GM23338 (cell line): Measurements from ENCODE around the gene VIL1. TPM values are rescaled to one million over a fixed set of nuclear protein-coding genes. Genes with fewer than 3 reads are reported as not detected.

Experiments
- ATAC-seq: fragments of 200-7000 bp; cut with Tn5 transposase; 3 replicates; pipeline ENCODE4 v1.9.1; 2020
- DNase-seq: peaks from one replicate; pipeline ENCODE4 v3.0.0-alpha.2; 2015; ENCODE audit warnings: low spot score
- H2AFZ ChIP-seq: fragments of 200-600 bp; sonication (generic); 2 replicates; pipeline ENCODE4 v1.8.0; 2016; ENCODE audit warnings: antibody characterized with exemption, mild to moderate bottlenecking, moderate library complexity
- H3F3A ChIP-seq: fragments of 200-600 bp; sonication (generic); replicated peaks from 2 replicates; pipeline ENCODE4 v1.8.0; 2017; ENCODE audit warnings: antibody characterized with exemption, mixed run types, low read depth
- H3K27ac ChIP-seq: fragments of 200-600 bp; sonication (generic); 2 replicates; pipeline ENCODE4 v1.6.1; 2016; ENCODE audit warnings: low read depth
- H3K27me3 ChIP-seq: fragments of 200-600 bp; sonication (generic); 2 replicates; pipeline ENCODE4 v1.8.0; 2016; ENCODE audit warnings: mild to moderate bottlenecking, mixed run types, moderate library complexity; ENCODE audit not compliant: insufficient read depth
- H3K36me3 ChIP-seq: fragments of 200-600 bp; sonication (generic); 2 replicates; pipeline ENCODE4 v1.8.0; 2016; ENCODE audit warnings: mild to moderate bottlenecking; ENCODE audit not compliant: insufficient read depth
- H3K4me1 ChIP-seq: fragments of 200-600 bp; sonication (generic); 2 replicates; pipeline ENCODE4 v1.8.0; 2016; ENCODE audit warnings: mild to moderate bottlenecking, moderate library complexity; ENCODE audit not compliant: insufficient read depth
- H3K4me2 ChIP-seq: fragments of 200-600 bp; sonication (generic); 2 replicates; pipeline ENCODE4 v1.7.1; 2017; ENCODE audit warnings: mixed run types
- H3K4me3 ChIP-seq: fragments of 200-600 bp; sonication (generic); 2 replicates; pipeline ENCODE4 v1.6.1; 2016; ENCODE audit warnings: mixed run types
- H3K79me2 ChIP-seq: fragments of 200-600 bp; sonication (generic); replicated peaks from 2 replicates; pipeline ENCODE4 v1.8.0; 2017; ENCODE audit warnings: mild to moderate bottlenecking; ENCODE audit not compliant: insufficient read depth
- H3K9me2 ChIP-seq: fragments of 200-600 bp; sonication (generic); 2 replicates; pipeline ENCODE4 v1.8.0; 2017; ENCODE audit not compliant: insufficient read depth
- H4K20me1 ChIP-seq: fragments of 200-600 bp; sonication (generic); replicated peaks from 2 replicates; pipeline ENCODE4 v1.8.0; 2017; ENCODE audit warnings: mild to moderate bottlenecking; ENCODE audit not compliant: insufficient read depth
- H3K27ac Mint-ChIP-seq: 2 replicates; pipeline ENCODE4 v1.8.0; 2020; ENCODE audit warnings: inconsistent platforms, mild to moderate bottlenecking, moderate library complexity, mixed read lengths
- H3K27me3 Mint-ChIP-seq: 3 replicates; pipeline ENCODE4 v1.8.0; 2022; ENCODE audit warnings: low read depth, mild to moderate bottlenecking, moderate library complexity, mixed read lengths, inconsistent platforms; ENCODE audit not compliant: insufficient read depth, poor library complexity
- H3K36me3 Mint-ChIP-seq: 3 replicates; pipeline ENCODE4 v1.8.0; 2021; ENCODE audit warnings: low read depth, mild to moderate bottlenecking, inconsistent platforms, moderate library complexity, mixed read lengths
- H3K4me1 Mint-ChIP-seq: 3 replicates; pipeline ENCODE4 v1.8.0; 2020; ENCODE audit warnings: mild to moderate bottlenecking, inconsistent platforms, mixed read lengths
- H3K4me3 Mint-ChIP-seq: 3 replicates; pipeline ENCODE4 v1.8.0; 2021; ENCODE audit warnings: moderate library complexity, mild to moderate bottlenecking, inconsistent platforms, mixed read lengths
- H3K9me3 Mint-ChIP-seq: 3 replicates; pipeline ENCODE4 v1.8.0; 2020; ENCODE audit warnings: moderate library complexity, mild to moderate bottlenecking, inconsistent platforms, mixed read lengths
- CREB1 ChIP-seq: fragments of 250-450 bp; sonication (Bioruptor Pico); IDR thresholded peaks from 2 replicates; pipeline ENCODE4 v1.5.0; 2020; ENCODE audit warnings: low read depth, mild to moderate bottlenecking, moderate library complexity
- EZH2 ChIP-seq: fragments of 200-600 bp; sonication (generic); IDR thresholded peaks from one replicate; pipeline ENCODE4 v1.8.0; 2017; ENCODE audit warnings: antibody characterized with exemption, mild to moderate bottlenecking, low read depth; ENCODE audit not compliant: unreplicated experiment
- EZH2phosphoT487 ChIP-seq: fragments of 200-600 bp; sonication (generic); IDR thresholded peaks from one replicate; pipeline ENCODE4 v1.8.1; 2018; ENCODE audit warnings: antibody characterized with exemption; ENCODE audit not compliant: unreplicated experiment
- JUNB ChIP-seq: IDR thresholded peaks from one replicate; pipeline ENCODE4 v1.6.1; 2016; ENCODE audit warnings: antibody characterized with exemption; ENCODE audit not compliant: unreplicated experiment
- NANOG ChIP-seq: IDR thresholded peaks from 2 replicates; pipeline ENCODE4 v1.6.1; 2016; ENCODE audit warnings: antibody characterized with exemption, borderline replicate concordance
- POLR2AphosphoS5 ChIP-seq: IDR thresholded peaks from 2 replicates; pipeline ENCODE4 v1.6.1; 2016; ENCODE audit warnings: antibody characterized with exemption, low read depth
- STAT1 ChIP-seq: IDR thresholded peaks from one replicate; pipeline ENCODE4 v1.6.1; 2016; ENCODE audit warnings: antibody characterized with exemption; ENCODE audit not compliant: unreplicated experiment
- ZNF114 ChIP-seq: fragments of 250-450 bp; sonication (Bioruptor Pico); IDR thresholded peaks from 2 replicates; pipeline ENCODE4 v1.5.0; 2020; ENCODE audit warnings: mild to moderate bottlenecking, moderate library complexity
- ZNF331 ChIP-seq: fragments of 250-450 bp; sonication (Bioruptor Pico); IDR thresholded peaks from 2 replicates; pipeline ENCODE4 v1.5.0; 2020; ENCODE audit warnings: low read depth, mild to moderate bottlenecking, moderate library complexity
- polyA plus RNA-seq: library from polyadenylated mRNA; unstranded; fragments of >200 nt; fragmentation: Nextera tagmentation; extraction: Ambion mirVana; gene quantifications from 2 replicates; pipeline ENCODE4 v1.2.1, GENCODE V29; 2016
- total RNA-seq: library from RNA; depleted of rRNA; stranded (reverse); fragments of >200 nt; shearing (Covaris generic); gene quantifications from 2 replicates; pipeline ENCODE4 v1.2.3, GENCODE V29; 2014
- TF ChIP-seq, protein P1 (sequence below): fragments of 250-450 bp; sonication (Bioruptor Pico); IDR thresholded peaks from 2 replicates; pipeline ENCODE4 v1.5.0; 2020; ENCODE audit warnings: mild to moderate bottlenecking, moderate library complexity
- TF ChIP-seq, protein P2 (sequence below): IDR thresholded peaks from one replicate; pipeline ENCODE4 v1.6.1; 2018; ENCODE audit warnings: antibody characterized with exemption; ENCODE audit not compliant: unreplicated experiment
- TF ChIP-seq, protein P3 (sequence below): IDR thresholded peaks from 2 replicates; pipeline ENCODE4 v1.6.1; 2016; ENCODE audit warnings: antibody characterized with exemption
- TF ChIP-seq, protein P4 (sequence below), 2 experiments: fragments of 200-600 bp in 1 of 2; sonication (generic) in 1 of 2; conservative IDR thresholded peaks; 2 replicates each; pipeline versions ENCODE4 v1.5.1 to v1.6.1; 2016 to 2017; ENCODE audit warnings: antibody characterized with exemption in 2 of 2, low read depth in 2 of 2, mild to moderate bottlenecking in 2 of 2, moderate library complexity in 1 of 2

Gene VIL1
- total and polyA plus RNA-seq, 2 experiments from 2014 or later = 3.5 to 5.9 TPM

DNA sequence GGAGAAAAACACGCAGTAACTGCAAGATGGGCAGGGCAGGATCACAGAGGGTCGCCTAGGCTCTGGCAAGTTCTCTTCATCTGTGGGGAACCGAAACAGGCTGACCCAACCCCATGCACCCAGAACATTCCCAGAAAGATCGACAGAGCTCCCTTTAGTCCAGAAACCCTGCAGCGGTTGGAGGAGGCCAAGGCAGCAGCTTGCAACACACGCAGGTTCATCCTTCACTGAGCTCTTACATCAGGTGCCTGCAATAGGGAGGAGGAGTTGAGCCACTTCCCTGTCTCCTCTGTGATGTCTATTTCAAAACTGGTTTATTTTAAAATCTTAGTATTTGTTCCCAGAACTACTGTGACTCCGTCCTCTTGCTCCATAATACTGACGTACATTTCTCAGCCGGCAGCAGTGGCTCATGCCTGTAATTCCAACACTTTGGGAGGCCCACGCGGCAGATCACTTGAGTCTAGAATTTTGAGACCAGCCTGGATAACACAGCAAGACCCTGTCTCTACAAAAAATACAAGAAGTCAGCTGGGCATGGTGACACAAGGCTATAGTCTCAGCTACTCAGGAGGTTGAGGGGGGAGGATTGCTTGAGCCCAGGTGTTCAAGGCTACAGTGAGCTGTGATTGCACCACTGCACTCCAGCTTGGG lies 48.4 kb upstream of the VIL1 start:
- no peak for ATAC-seq
- Histone ChIP-seq H3K79me2 (no peaks in the 10 kb centered on the region), H3K27ac (no peak overlapping the region), H3K36me3 (no peaks in the 10 kb centered on the region), H3K4me2 (no peak overlapping the region), H2AFZ (no peak overlapping the region), H3K9me2 (no peaks in the 10 kb centered on the region), H4K20me1 (no peaks in the 10 kb centered on the region), H3K4me1 (no peaks in the 10 kb centered on the region), H3K27me3 (no peaks in the 10 kb centered on the region), H3F3A (peaks cover 8% of the 10 kb centered on the region; the same call in 1 of the 2 replicates), H3K4me3 (no peak overlapping the region)
- Mint-ChIP-seq H3K4me1 (peaks cover 4% of the 10 kb centered on the region; the same call in 2 of the 3 replicates), H3K9me3 (no peaks in the 10 kb centered on the region), H3K27ac (no peak overlapping the region), H3K4me3 (no peak overlapping the region), H3K27me3 (peaks cover 23% of the 10 kb centered on the region), H3K36me3 (no peaks in the 10 kb centered on the region)
- no peak for DNase-seq
- TF ChIP-seq NANOG = no peak
- no peak for TF ChIP-seq EZH2phosphoT487
- TF ChIP-seq JUNB = no peak
- TF ChIP-seq ZNF114 (CRISPR knock-in tag) = no peak
- TF ChIP-seq CREB1 (CRISPR knock-in tag) = no peak
- TF ChIP-seq, protein P1, sequence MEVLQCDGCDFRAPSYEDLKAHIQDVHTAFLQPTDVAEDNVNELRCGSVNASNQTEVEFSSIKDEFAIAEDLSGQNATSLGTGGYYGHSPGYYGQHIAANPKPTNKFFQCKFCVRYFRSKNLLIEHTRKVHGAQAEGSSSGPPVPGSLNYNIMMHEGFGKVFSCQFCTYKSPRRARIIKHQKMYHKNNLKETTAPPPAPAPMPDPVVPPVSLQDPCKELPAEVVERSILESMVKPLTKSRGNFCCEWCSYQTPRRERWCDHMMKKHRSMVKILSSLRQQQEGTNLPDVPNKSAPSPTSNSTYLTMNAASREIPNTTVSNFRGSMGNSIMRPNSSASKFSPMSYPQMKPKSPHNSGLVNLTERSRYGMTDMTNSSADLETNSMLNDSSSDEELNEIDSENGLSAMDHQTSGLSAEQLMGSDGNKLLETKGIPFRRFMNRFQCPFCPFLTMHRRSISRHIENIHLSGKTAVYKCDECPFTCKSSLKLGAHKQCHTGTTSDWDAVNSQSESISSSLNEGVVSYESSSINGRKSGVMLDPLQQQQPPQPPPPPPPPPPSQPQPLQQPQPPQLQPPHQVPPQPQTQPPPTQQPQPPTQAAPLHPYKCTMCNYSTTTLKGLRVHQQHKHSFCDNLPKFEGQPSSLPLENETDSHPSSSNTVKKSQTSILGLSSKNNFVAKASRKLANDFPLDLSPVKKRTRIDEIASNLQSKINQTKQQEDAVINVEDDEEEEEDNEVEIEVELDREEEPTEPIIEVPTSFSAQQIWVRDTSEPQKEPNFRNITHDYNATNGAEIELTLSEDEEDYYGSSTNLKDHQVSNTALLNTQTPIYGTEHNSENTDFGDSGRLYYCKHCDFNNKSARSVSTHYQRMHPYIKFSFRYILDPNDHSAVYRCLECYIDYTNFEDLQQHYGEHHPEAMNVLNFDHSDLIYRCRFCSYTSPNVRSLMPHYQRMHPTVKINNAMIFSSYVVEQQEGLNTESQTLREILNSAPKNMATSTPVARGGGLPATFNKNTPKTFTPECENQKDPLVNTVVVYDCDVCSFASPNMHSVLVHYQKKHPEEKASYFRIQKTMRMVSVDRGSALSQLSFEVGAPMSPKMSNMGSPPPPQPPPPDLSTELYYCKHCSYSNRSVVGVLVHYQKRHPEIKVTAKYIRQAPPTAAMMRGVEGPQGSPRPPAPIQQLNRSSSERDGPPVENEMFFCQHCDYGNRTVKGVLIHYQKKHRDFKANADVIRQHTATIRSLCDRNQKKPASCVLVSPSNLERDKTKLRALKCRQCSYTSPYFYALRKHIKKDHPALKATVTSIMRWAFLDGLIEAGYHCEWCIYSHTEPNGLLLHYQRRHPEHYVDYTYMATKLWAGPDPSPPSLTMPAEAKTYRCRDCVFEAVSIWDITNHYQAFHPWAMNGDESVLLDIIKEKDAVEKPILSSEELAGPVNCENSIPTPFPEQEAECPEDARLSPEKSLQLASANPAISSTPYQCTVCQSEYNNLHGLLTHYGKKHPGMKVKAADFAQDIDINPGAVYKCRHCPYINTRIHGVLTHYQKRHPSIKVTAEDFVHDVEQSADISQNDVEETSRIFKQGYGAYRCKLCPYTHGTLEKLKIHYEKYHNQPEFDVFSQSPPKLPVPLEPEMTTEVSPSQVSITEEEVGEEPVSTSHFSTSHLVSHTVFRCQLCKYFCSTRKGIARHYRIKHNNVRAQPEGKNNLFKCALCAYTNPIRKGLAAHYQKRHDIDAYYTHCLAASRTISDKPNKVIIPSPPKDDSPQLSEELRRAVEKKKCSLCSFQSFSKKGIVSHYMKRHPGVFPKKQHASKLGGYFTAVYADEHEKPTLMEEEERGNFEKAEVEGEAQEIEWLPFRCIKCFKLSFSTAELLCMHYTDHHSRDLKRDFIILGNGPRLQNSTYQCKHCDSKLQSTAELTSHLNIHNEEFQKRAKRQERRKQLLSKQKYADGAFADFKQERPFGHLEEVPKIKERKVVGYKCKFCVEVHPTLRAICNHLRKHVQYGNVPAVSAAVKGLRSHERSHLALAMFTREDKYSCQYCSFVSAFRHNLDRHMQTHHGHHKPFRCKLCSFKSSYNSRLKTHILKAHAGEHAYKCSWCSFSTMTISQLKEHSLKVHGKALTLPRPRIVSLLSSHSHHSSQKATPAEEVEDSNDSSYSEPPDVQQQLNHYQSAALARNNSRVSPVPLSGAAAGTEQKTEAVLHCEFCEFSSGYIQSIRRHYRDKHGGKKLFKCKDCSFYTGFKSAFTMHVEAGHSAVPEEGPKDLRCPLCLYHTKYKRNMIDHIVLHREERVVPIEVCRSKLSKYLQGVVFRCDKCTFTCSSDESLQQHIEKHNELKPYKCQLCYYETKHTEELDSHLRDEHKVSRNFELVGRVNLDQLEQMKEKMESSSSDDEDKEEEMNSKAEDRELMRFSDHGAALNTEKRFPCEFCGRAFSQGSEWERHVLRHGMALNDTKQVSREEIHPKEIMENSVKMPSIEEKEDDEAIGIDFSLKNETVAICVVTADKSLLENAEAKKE (CRISPR knock-in tag) = no peak
- TF ChIP-seq, protein P2, sequence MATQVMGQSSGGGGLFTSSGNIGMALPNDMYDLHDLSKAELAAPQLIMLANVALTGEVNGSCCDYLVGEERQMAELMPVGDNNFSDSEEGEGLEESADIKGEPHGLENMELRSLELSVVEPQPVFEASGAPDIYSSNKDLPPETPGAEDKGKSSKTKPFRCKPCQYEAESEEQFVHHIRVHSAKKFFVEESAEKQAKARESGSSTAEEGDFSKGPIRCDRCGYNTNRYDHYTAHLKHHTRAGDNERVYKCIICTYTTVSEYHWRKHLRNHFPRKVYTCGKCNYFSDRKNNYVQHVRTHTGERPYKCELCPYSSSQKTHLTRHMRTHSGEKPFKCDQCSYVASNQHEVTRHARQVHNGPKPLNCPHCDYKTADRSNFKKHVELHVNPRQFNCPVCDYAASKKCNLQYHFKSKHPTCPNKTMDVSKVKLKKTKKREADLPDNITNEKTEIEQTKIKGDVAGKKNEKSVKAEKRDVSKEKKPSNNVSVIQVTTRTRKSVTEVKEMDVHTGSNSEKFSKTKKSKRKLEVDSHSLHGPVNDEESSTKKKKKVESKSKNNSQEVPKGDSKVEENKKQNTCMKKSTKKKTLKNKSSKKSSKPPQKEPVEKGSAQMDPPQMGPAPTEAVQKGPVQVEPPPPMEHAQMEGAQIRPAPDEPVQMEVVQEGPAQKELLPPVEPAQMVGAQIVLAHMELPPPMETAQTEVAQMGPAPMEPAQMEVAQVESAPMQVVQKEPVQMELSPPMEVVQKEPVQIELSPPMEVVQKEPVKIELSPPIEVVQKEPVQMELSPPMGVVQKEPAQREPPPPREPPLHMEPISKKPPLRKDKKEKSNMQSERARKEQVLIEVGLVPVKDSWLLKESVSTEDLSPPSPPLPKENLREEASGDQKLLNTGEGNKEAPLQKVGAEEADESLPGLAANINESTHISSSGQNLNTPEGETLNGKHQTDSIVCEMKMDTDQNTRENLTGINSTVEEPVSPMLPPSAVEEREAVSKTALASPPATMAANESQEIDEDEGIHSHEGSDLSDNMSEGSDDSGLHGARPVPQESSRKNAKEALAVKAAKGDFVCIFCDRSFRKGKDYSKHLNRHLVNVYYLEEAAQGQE = no peak
- no peak for TF ChIP-seq ZNF331 (CRISPR knock-in tag)
- TF ChIP-seq POLR2AphosphoS5 = no peak
- TF ChIP-seq EZH2 = no peak
- TF ChIP-seq, protein P3, sequence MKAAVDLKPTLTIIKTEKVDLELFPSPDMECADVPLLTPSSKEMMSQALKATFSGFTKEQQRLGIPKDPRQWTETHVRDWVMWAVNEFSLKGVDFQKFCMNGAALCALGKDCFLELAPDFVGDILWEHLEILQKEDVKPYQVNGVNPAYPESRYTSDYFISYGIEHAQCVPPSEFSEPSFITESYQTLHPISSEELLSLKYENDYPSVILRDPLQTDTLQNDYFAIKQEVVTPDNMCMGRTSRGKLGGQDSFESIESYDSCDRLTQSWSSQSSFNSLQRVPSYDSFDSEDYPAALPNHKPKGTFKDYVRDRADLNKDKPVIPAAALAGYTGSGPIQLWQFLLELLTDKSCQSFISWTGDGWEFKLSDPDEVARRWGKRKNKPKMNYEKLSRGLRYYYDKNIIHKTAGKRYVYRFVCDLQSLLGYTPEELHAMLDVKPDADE = no peak
- TF ChIP-seq, protein P4, sequence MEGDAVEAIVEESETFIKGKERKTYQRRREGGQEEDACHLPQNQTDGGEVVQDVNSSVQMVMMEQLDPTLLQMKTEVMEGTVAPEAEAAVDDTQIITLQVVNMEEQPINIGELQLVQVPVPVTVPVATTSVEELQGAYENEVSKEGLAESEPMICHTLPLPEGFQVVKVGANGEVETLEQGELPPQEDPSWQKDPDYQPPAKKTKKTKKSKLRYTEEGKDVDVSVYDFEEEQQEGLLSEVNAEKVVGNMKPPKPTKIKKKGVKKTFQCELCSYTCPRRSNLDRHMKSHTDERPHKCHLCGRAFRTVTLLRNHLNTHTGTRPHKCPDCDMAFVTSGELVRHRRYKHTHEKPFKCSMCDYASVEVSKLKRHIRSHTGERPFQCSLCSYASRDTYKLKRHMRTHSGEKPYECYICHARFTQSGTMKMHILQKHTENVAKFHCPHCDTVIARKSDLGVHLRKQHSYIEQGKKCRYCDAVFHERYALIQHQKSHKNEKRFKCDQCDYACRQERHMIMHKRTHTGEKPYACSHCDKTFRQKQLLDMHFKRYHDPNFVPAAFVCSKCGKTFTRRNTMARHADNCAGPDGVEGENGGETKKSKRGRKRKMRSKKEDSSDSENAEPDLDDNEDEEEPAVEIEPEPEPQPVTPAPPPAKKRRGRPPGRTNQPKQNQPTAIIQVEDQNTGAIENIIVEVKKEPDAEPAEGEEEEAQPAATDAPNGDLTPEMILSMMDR (conservative IDR thresholded peaks at IDR 0.05; ENCODE audit: low read depth in 2 of 2) = no peak
- TF ChIP-seq STAT1 = no peak
